Breast epithelium (tissue), 4 donors: Measurements from ENCODE around the gene MRO. TPM values are rescaled to one million over a fixed set of nuclear protein-coding genes. Genes with fewer than 3 reads are reported as not detected.

ENCODE experiments used
- DNase-seq, 2 donors: peaks; one replicate each; pipeline ENCODE4 v3.0.0-alpha.2; 2019; ENCODE audit warnings: low spot score in 2 of 2
- H3K27ac ChIP-seq, 2 donors: fragments of 200-600 bp; sonication (generic) in 1 of 2; one replicate each; pipeline ENCODE4 v1.5.1; 2016 to 2019; ENCODE audit warnings: mild to moderate bottlenecking in 1 of 2
- H3K27me3 ChIP-seq, 2 donors: fragments of 200-600 bp; sonication (generic) in 1 of 2; one replicate each; pipeline versions ENCODE4 v1.5.1 to v1.6.0; 2017 to 2019; ENCODE audit warnings: control low read depth in 1 of 2, mild to moderate bottlenecking in 1 of 2
- H3K36me3 ChIP-seq: fragments of 200-600 bp; one replicate; pipeline ENCODE4 v1.5.1; 2019
- H3K4me1 ChIP-seq, 2 donors: fragments of 200-600 bp; sonication (generic); one replicate each; pipeline ENCODE4 v1.5.1; 2016 to 2019; ENCODE audit warnings: control low read depth in 1 of 2
- H3K4me3 ChIP-seq, 3 donors: fragments of 200-600 bp; sonication (generic); 1 replicate in 2 of 3; 2 replicates in 1 of 3; pipeline ENCODE4 v1.5.1; 2016 to 2019; ENCODE audit warnings: mild to moderate bottlenecking in 3 of 3, moderate library complexity in 2 of 3
- H3K9me3 ChIP-seq, 2 donors: fragments of 200-600 bp; sonication (generic) in 1 of 2; one replicate each; pipeline ENCODE4 v1.5.1; 2016 to 2019; ENCODE audit warnings: control low read depth in 1 of 2
- POLR2A ChIP-seq: fragments of 450-650 bp; IDR thresholded peaks from one replicate; pipeline ENCODE4 v1.6.1; 2016; ENCODE audit warnings: antibody characterized with exemption, mild to moderate bottlenecking, moderate library complexity
- POLR2AphosphoS5 ChIP-seq, 3 donors: sonication (generic); formaldehyde crosslinking; IDR thresholded peaks; one replicate each; pipeline ENCODE4 v1.6.1; 2017; ENCODE audit warnings: antibody characterized with exemption in 3 of 3
- intact Hi-C: fragments of 100-400 bp; cut with DNase I; formaldehyde crosslinking; loops from one replicate; pipeline ENCODE4 v1.15.1; 2023; ENCODE audit warnings: low total_unique reads
- total RNA-seq, 3 donors: library from RNA; depleted of rRNA; stranded (reverse); fragments of >200 nt; gene quantifications; one replicate each; pipeline ENCODE4 v1.1.0, GENCODE V29; 2016
- TF ChIP-seq, protein P1 (sequence below), 3 donors: fragments of 450-650 bp; IDR thresholded peaks; one replicate each; pipeline ENCODE4 v1.5.1; 2016 to 2017; ENCODE audit warnings: antibody characterized with exemption in 3 of 3, mild to moderate bottlenecking in 3 of 3, moderate library complexity in 3 of 3

The MRO gene
- total RNA-seq, 3 donors from 2014 or later: 0.59 to 3.0 (median 0.66) TPM

DNA sequence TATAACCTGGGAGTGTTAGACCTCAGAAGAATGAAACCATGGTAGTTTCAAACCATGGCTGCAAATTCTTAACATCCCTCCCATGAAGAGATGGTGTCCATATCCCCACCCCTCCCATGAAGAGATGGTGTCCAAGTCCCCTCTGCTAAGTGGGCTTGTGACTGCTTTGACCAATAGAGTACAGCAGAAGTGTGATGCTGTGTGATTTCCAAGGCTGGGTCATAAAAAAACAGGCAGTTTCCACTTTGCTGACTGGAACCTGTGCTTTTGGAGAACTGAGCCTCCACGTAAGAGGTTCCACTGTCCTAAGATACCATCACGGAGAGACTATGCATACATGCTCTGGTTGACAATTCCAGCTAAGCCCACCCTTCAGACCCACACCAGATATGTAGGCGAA, 65.5 kb downstream of the MRO start:
- Histone ChIP-seq H3K9me3 (no peaks in the 10 kb centered on the region), H3K4me3 (no peak overlapping the region), H3K27ac (no peak overlapping the region), H3K27me3 (no peaks in the 10 kb centered on the region), H3K36me3 (no peaks in the 10 kb centered on the region), H3K4me1 (no peaks in the 10 kb centered on the region)
- intact Hi-C loops: no loop called here
- no peak for DNase-seq
- TF ChIP-seq POLR2A (no peak), POLR2AphosphoS5 (IDR thresholded peaks at IDR 0.05) (no peak)
- TF ChIP-seq, protein P1, sequence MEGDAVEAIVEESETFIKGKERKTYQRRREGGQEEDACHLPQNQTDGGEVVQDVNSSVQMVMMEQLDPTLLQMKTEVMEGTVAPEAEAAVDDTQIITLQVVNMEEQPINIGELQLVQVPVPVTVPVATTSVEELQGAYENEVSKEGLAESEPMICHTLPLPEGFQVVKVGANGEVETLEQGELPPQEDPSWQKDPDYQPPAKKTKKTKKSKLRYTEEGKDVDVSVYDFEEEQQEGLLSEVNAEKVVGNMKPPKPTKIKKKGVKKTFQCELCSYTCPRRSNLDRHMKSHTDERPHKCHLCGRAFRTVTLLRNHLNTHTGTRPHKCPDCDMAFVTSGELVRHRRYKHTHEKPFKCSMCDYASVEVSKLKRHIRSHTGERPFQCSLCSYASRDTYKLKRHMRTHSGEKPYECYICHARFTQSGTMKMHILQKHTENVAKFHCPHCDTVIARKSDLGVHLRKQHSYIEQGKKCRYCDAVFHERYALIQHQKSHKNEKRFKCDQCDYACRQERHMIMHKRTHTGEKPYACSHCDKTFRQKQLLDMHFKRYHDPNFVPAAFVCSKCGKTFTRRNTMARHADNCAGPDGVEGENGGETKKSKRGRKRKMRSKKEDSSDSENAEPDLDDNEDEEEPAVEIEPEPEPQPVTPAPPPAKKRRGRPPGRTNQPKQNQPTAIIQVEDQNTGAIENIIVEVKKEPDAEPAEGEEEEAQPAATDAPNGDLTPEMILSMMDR (IDR thresholded peaks at IDR 0.05): no peak

DNA sequence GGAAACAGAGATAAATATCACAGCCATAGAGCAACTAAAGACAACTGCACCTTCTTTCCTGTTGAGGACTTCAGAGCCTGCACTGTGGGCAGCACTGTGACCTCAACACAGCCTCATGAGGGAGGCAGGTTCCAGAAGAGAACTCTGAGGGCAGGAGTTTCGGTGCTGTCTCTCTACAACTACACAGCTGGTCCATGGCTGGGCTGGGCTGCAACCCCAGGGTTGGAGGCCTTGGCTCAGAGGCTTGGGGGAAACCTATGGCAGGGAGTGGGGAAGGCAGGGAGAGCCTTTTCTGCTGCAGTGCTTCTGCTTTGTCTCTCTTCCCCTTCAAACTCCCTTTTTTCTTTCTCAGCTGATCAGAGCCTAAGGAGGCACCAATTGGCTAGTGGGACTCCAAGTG, 66.5 kb downstream of the MRO start:
- Histone ChIP-seq H3K27ac (no peak overlapping the region), H3K27me3 (no peaks in the 10 kb centered on the region), H3K4me3 (no peak overlapping the region), H3K4me1 (no peaks in the 10 kb centered on the region), H3K9me3 (no peaks in the 10 kb centered on the region), H3K36me3 (no peaks in the 10 kb centered on the region)
- TF ChIP-seq POLR2A (no peak), POLR2AphosphoS5 (IDR thresholded peaks at IDR 0.05) (no peak)
- TF ChIP-seq, protein P1 (IDR thresholded peaks at IDR 0.05): no peak
- no peak for DNase-seq
- intact Hi-C loops: no loop called here

GRCh38 chr18:50751947-50752346, 67.9 kb downstream of the MRO start:
- Histone ChIP-seq H3K36me3 (no peaks in the 10 kb centered on the region), H3K4me3 (no peak overlapping the region), H3K27ac (no peak overlapping the region), H3K4me1 (no peaks in the 10 kb centered on the region), H3K27me3 (no peaks in the 10 kb centered on the region), H3K9me3 (peaks cover 0 to 9% of the 10 kb centered on the region in 2 donors)
- TF ChIP-seq, protein P1 (IDR thresholded peaks at IDR 0.05): no peak
- no peak for TF ChIP-seq POLR2AphosphoS5 (IDR thresholded peaks at IDR 0.05)
- TF ChIP-seq POLR2A: no peak
- no peak for DNase-seq
- intact Hi-C loops: no loop called here

DNA sequence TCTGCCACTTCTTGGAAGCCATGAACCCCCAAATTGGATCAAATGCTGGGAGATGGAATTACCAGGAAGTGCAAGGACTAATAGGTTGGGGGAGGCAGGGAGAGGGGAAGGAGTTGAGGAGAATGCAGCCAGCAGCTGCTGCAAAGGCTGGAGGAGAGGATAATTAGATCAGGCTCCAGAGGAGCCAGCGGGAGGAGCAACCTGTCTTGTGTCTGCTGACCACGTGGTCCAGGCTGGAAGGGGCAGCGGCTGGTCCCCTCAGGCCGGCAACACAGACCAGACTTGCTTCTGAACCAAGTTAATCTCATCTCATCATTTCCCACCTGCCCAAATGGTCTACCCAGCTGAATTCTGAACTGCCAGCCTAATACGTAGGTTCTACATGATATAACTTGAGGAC, 68.3 kb downstream of the MRO start:
- Histone ChIP-seq H3K36me3 (no peaks in the 10 kb centered on the region), H3K4me3 (no peak overlapping the region), H3K9me3 (peaks cover 0 to 9% of the 10 kb centered on the region in 2 donors), H3K4me1 (no peaks in the 10 kb centered on the region), H3K27ac (no peak overlapping the region), H3K27me3 (no peaks in the 10 kb centered on the region)
- DNase-seq: no peak
- intact Hi-C loops: no loop called here
- TF ChIP-seq POLR2AphosphoS5 (IDR thresholded peaks at IDR 0.05): no peak
- TF ChIP-seq, protein P1 (IDR thresholded peaks at IDR 0.05): no peak
- TF ChIP-seq POLR2A: no peak

- no peak overlapping the region for H3K4me3 ChIP-seq
- TF ChIP-seq, protein P1 (IDR thresholded peaks at IDR 0.05): no peak
- no peak for TF ChIP-seq POLR2AphosphoS5 (IDR thresholded peaks at IDR 0.05)
- no peak for TF ChIP-seq POLR2A
- H3K4me1 ChIP-seq: no peaks in the 10 kb centered on the region
- H3K27ac ChIP-seq: no peak overlapping the region
- intact Hi-C loops: no loop called here
- H3K27me3 ChIP-seq: no peaks in the 10 kb centered on the region
- H3K9me3 ChIP-seq: peaks cover 0 to 9% of the 10 kb centered on the region in 2 donors
- no peak for DNase-seq
- H3K36me3 ChIP-seq: no peaks in the 10 kb centered on the region
Observed at GRCh38 chr18:50750546-50750945, 69.3 kb downstream of the MRO start.
